ENCODE measurements around the gene NLGN1.
"Not testable (repeated sequence)": the region's sequence is repeated elsewhere in the genome, so short reads cannot be mapped to it uniquely, and the experiment has no call there.

NLGN1 gene

GRCh38 chr3:174220775-174221554 is 823.4 kb downstream of the NLGN1 start:
- Histone ChIP-seq H3K4me3 (no peak overlapping the region), H3K27ac (no peak overlapping the region)

GRCh38 chr3:174223042-174223441 is 825.5 kb downstream of the NLGN1 start:
- Histone ChIP-seq H3K4me3 (no peak overlapping the region), H3K27ac (no peak overlapping the region)

DNA sequence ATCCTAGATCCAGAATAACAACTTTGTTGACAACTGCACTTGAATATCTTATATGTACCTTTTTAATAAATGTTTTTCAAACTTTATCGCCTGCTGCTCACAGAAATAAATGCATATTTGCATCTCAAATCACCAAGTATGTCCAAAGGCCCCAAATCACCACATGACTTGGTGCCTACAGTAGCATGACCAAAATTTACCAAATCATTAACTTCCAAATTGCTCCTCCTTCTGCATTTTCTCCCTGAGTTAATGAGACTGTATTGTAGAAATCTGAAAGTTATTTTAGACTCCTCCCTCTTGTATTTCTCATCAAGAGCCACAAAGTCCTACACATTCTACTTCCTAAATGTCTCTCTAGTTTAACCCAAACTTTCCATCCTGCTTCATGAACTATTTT is 826.1 kb downstream of the NLGN1 start:
- no peak overlapping the region for H3K4me3 ChIP-seq

GRCh38 chr3:174229916-174230315 is 832.4 kb downstream of the NLGN1 start:
- Histone ChIP-seq H3K27ac (no peak overlapping the region), H3K4me3 (no peak overlapping the region)

More for the DNA sequence above, 826.1 kb downstream of the NLGN1 start:
- H3K27ac ChIP-seq, result no peak overlapping the region

DNA sequence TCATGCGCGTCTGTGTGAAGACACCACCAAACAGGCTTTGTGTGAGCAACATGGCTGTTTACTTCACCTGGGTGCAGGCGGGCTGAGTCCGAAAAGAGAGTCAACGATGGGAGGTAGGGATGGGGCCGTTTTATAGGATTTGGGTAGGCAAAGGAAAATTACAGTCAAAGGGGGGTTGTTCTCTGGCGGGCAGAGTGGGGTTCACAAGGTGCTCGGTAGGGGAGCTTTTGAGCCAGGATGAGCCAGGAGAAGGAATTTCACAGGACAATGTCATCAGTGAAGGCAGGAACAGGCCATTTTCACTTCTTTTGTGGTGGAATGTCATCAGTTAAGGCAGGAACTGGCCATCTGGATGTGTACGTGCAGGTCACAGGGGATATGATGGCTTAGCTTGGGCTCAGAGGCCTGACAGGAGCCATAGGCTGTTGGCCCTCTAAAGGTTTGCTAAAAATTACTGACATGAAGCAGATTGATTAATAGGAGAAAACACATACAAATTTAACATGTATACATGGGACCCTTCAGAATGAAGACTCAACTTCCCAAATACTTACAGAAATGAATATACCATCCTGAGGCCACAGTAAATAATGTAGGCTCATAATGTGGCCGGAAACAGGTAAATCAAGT is 834.6 kb downstream of the NLGN1 start:
- not testable (repeated sequence) for H3K27ac ChIP-seq, H3K4me3 ChIP-seq

DNA sequence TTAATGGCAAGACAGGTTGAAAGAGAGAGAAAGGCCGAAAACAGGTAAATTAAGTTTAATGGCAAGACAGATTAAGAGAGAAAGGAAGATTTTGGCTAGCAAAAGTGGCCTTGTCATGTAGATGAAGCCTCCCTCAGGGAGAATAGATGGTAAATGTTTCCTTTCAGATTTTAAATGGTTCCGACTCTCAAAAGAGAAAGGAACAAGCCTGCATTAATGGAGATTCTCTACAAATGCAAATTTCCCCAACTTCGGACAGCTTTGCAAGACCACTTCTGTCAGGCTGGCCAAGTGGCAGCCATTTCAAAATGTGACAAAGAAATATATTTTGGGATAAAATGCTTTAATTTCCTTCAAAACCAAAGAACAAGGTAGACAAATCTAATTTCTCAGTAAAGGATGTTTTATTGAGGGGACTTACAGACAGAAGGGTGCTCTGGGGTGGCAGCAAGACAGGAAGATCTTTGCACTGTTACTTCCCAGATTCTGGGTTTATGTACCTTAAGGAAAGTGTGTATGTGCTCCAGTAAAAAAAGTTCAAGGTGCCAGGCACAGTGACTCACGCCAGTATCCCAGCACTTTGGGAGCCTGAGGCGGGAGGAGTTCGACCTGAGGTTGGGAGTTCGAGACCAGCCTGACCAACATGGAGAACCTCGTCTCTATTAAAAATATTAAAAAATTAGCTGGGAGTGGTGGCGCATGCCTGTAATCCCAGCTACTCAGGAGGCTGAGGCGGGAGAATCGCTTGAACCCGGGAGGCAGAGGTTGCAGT is 835.3 kb downstream of the NLGN1 start:
- Histone ChIP-seq H3K27ac (no peak overlapping the region), H3K4me3 (no peak overlapping the region)

DNA sequence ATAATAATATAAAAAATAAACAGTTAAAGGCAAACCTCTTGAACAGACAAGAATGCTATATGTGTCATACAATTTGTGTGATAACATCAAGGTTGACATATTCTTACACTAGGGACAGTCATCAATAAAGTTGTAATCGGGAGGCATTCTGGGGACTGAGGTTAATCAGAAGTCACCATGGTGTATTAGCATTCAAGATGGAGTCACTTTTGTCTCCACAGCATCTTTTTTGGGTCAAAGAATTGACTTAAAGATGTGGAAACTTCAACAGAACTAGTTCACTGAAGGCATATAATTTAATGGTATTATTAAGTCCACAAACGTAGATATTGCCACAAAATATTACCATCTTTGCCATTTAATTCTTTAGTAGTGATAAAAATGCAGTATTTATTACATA is 836.0 kb downstream of the NLGN1 start:
- H3K4me3 ChIP-seq, result no peak overlapping the region
- no peak overlapping the region for H3K27ac ChIP-seq

DNA sequence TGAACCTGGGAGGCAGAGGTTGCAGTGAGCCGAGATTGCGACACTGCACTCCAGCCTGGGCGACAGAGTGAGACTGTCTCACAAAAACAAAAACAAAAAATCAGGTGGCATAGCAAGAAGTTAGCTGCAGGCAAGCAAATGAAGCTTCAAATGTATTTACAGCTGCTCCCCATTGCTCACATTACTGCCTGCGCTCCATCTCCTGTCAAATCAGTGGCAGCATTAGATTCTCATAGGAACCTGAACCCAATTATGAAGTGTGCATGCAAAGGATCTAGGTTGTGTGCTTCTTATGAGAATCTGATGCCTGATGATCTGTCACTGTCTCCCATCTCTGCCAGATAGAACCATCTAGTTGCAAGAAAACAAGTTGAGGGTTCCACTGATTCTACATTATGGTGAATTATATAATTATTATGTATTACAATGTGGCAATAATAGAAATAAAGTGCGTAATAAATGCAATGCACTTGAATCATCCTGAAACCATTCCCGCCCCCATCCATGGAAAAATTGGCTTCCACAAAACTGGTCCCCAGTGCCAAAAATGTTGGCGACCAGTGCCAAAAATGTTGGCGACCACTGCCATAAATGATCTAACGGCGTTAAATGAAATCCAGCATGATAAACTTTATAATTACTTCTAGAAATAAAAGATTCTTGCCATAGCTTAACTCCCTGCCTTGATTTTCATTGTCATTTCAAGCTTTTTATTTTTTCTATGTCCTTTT is 844.9 kb downstream of the NLGN1 start:
- Histone ChIP-seq H3K4me3 (no peak overlapping the region), H3K27ac (no peak overlapping the region)

DNA sequence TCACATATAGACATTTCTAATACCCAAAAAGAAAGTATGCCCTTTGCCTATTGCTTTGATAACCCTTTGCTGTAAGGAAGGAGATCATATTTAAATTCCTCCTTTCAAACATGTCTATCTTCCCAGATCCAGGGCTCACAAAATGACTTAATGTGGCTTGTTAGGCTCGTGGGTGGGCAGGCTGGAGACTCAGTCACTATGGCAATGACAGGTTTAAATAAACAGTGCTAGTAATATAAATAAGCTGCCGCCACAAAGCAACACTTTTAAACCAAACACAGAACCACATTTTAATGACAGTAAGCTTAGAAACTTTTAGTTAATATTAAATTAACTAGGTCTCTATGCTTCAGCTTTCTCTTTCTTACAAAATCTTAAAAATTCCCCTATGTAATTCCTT is 845.6 kb downstream of the NLGN1 start:
- no peak overlapping the region for H3K27ac ChIP-seq
- H3K4me3 ChIP-seq, result no peak overlapping the region

- Histone ChIP-seq H3K4me3 (no peak overlapping the region), H3K27ac (no peak overlapping the region)
Observed at GRCh38 chr3:174247687-174248152, 850.2 kb downstream of the NLGN1 start.

GRCh38 chr3:174251681-174252080 is 854.1 kb downstream of the NLGN1 start:
- H3K4me3 ChIP-seq, result no peak overlapping the region
- H3K27ac ChIP-seq, result no peak overlapping the region

- no peak overlapping the region for H3K27ac ChIP-seq
- no peak overlapping the region for H3K4me3 ChIP-seq
Observed at GRCh38 chr3:174253196-174253823, 855.8 kb downstream of the NLGN1 start.

DNA sequence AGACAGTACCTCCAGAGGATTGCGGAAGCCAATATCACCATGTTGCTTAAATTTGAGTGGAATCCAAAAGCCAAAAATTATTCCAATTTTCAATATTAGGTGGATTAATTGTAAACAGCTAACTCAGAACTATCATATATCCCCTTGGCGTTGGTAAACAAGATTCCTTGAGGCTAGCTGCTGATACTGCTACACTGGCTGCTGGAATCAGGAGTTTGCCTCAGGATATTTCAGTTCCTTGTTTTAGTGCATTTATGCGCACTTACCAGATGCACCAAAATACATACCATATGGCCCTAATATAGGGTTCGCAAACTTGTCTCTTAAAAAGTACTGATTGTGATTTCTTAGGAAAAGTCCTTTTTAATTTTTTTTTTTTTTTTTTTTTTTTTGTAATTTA is 856.4 kb downstream of the NLGN1 start:
- H3K4me3 ChIP-seq, result no peak overlapping the region
- H3K27ac ChIP-seq, result no peak overlapping the region

- H3K4me3 ChIP-seq, result no peak overlapping the region
Observed at GRCh38 chr3:174255454-174255853, 857.9 kb downstream of the NLGN1 start.

GRCh38 chr3:174266476-174266875 is 868.9 kb downstream of the NLGN1 start:
- no peak overlapping the region for H3K4me3 ChIP-seq
- no peak overlapping the region for H3K27ac ChIP-seq

More at GRCh38 chr3:174255454-174255853, 857.9 kb downstream of the NLGN1 start:
- no peak overlapping the region for H3K27ac ChIP-seq

DNA sequence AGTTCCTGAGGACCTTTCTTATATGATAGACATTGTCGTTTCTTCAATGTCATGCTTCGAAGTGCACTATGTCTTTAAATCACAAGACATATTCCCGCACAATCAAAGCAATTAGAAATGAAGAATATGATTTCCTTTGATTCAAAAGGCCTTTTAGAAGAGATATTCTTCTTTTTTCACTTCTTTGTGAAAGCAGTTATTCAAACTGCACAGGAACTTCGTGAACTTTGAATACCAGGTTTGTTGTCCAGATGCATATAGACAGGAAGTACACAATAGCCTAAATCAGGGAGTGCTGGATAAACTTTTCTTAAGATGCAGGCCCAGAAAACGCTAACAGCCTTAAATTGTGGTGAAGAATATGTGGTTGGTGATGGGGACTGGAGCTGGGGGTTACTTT is 870.5 kb downstream of the NLGN1 start:
- Histone ChIP-seq H3K27ac (no peak overlapping the region), H3K4me3 (no peak overlapping the region)

- H3K4me3 ChIP-seq, result no peak overlapping the region
- no peak overlapping the region for H3K27ac ChIP-seq
Observed at GRCh38 chr3:174268586-174268985, 871.0 kb downstream of the NLGN1 start.

DNA sequence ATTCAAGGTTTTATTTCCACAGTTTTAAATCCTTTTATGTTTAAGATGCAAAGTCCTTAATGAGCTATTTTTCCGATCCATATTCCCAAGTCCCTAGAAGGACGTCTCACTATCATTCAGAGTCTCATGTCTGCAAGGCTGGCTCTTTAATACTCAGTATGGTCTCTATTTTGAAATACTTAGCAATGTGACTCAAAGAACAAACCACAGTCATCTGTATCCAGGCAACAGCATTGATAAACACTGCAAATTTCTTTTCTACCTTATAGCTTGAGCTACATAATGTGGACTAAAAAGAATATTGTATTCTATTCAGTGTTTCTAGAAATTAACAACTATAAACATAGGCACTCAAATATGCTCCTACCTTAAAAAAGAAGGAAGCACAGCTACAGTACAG is 873.3 kb downstream of the NLGN1 start:
- Histone ChIP-seq H3K27ac (no peak overlapping the region), H3K4me3 (no peak overlapping the region)

DNA sequence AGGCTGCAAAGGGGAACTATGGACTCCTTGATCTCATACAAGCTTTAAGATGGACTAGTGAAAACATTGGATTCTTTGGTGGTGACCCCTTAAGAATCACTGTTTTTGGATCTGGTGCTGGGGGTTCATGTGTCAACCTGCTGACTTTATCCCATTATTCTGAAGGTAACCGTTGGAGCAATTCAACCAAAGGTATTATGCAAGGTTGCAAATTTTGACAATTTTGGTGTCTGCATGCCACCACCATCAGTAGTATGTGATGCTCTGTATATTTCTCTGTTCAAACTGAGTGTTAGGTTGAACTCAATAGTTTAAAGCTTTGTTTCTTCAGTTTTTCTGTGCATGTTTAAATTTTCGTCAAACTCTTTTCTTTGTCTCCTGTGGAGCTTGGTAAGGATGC is 877.8 kb downstream of the NLGN1 start:
- no peak overlapping the region for H3K27ac ChIP-seq

GRCh38 chr3:174276826-174277225 is 879.3 kb downstream of the NLGN1 start:
- Histone ChIP-seq H3K27ac (no peak overlapping the region), H3K4me3 (no peak overlapping the region)

More for the DNA sequence above, 877.8 kb downstream of the NLGN1 start:
- no peak overlapping the region for H3K4me3 ChIP-seq

Data from skin epidermis (tissue), 12 donors.